ENCODE results near the gene TMEM8B.
"Not testable (repeated sequence)": the region's sequence is repeated elsewhere in the genome, so short reads cannot be mapped to it uniquely, and the experiment has no call there.

TMEM8B gene

DNA sequence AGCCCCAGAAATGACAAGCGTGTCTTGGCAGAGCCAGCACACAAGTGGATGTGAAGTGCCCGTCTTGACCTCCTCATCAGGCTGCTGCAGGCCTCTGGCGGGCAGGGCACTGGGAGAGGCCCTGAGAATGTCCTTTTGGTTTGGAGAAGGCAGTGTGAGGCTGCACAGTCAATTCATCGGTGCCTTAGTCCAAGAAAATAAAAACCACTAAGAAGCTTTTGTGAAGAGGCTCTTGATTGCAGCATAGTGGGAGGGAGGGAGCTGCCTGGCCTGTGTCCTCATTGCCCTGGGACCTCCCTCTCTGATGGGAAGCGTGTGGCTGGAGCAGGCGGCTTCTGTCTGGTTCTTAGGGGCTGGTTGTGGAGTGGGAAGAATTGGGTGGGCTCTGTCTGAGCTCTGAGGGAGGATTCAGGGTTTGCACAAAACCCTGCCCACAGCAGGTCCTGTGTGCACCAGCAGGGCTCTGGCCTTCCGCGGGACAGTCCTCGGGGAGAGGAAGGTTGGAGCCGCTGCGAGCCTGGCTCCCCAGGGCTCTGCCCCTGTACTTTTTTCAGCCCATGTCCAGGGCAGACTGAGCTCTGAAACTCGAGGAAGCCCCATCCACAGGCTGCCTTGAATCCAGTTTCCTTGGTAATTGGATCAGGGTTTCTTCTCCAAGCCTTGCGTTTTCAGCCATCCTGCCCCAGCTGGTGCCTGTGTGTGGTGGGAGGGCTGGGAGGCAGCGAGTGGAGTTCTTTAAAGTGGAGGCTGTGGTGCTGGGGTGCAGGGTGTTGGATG is 78.1 kb downstream of the TMEM8B start:
- no peak overlapping the region for H3K4me3 ChIP-seq (ENCODE audit: low read length)
- no peak for TF ChIP-seq ZNF274 (IDR thresholded peaks at IDR 0.05; ENCODE audit: low read depth, low read length)

DNA sequence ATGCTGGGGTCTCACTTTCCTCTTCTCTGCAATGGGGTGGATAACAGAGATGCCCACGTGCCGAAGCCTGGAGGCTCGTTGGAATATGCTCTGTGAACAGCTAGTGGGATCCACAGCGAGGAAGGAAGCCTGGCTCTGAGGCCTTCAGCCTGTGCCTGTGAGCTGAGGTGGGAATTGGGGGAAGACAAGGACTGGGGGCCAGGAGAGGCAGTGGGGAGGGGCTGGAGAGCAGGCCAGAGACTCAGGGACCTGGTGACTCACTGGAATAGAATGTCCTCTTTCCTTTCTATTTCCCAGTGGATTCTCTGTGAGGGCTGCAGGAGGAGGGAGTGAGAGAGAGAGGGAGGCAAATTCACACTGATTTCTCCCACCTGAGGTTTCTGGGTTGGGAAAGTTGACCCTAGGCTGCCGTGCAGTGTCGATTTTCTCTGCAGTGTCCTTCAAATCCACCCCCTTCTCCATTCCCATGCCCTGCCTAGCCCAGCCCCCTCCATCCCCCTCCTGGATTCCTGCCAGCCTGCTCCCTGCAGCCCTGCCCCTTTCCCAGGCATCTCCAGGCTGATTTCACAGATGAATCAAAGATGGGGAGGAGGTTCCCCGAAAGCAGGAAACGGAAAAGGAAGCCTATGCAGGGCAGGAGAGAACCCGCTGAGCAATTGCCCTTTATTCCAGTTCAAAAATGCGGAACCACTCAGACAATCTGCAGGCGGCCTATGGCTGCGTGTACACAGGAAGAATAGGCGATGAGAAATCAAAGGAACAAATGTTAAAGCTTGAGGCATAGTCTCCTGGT is 78.9 kb downstream of the TMEM8B start:
- no peak overlapping the region for H3K4me3 ChIP-seq (ENCODE audit: low read length)
- no peak for TF ChIP-seq ZNF274 (IDR thresholded peaks at IDR 0.05; ENCODE audit: low read depth, low read length)

DNA sequence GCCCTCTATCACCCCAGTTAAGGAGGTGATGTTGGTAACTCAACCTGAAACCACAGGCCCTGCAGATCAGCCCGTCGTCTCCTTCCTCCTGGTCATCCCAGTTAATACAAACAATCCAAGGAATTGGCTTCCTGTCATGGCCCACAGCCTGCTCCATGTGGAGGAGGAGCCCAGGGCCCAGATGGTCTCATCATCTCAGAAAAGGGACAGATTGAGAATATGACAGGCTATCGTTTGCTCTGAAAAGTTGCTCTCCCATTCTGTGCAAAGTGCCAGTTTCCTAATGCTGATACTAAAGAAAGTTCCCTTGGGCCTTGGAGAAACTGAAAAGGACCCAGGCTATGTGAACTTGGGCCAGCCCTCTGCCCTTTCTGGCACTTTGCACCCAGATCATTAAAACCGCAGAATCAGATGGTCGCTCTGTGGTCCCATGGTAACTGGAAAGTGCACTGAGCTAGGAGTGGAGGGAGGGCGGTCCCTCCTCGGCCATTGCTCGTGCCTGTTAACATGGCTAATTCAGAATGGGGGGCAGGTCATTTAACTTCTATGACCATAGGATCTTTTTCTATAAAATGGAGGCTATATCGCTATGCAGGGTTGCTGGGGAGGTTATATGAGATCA is 79.6 kb downstream of the TMEM8B start:
- no peak overlapping the region for H3K4me3 ChIP-seq (ENCODE audit: low read length)

DNA sequence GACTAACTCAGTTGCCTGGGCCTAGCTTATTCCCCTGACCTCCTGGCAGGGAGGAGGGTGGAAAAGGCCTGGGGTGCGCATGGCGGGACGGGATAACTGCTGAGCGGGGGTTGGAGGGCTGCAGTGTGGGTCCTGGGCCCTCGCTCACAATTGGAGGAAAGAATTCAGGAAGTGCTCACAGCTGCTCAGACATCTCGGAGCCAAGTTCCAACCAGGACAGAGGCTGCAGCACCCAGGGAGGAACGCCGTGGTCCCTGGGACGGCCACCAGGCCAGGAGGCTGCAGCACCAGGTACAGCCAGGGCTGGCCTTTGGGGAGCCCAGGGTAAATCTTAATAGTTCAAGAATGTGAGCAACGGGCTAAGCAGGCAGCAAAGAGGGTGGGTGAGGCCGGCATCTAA is 80.2 kb downstream of the TMEM8B start, which contains the start of gene SPAAR:
Gene SPAAR (plus strand): TSS at position 217 of the 400 bp plus-strand sequence. CDS start 974 bp downstream, outside the sequence.
- TF ChIP-seq ZNF274 (IDR thresholded peaks at IDR 0.05; ENCODE audit: low read depth, low read length): no peak
- H3K4me3 ChIP-seq (ENCODE audit: low read length): no peak within 1 kb of the TSS

More for the DNA sequence above, 79.6 kb downstream of the TMEM8B start:
- no peak for TF ChIP-seq ZNF274 (IDR thresholded peaks at IDR 0.05; ENCODE audit: low read depth, low read length)

DNA sequence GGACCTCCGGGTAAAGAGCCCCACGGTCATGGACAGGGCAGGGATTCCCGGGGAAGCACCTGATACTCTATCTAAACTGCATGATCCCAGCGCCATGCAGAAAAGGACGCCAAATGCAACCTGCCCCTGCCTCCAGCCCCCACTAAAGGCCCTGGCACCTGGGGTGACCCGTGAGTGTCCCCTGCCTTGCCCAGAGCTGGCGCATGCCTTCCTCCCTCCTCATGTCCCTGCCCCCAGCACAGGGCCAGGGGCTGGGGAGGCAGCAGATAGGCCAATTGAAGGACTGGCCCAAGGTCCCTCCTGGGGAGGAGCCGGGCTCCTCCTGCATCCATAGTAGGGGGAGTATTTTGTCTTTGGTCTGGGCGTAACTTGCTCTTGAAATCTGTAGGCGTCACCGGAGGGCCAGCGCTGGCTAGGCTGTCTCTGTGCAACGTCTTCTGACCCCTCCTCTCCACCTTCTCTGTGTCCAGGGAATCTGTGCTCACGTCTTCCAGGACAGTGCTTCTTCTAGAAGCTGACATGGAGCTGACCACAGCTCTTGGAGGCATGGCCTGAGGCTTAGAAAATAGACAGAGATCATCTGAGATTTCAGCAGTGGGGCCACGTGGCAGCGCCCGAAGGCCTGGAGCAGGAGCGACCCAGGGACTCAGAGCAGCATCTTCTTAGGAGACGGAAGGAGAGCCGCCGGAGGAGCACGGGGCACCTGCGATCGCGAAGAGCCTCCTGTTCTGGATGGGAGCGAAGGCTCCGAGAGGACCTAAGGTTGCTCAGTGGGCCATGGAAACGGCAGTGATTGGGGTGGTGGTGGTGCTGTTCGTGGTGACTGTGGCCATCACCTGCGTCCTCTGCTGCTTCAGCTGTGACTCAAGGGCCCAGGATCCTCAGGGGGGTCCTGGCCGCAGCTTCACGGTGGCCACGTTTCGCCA is 80.9 kb downstream of the TMEM8B start:
- H3K4me3 ChIP-seq (ENCODE audit: low read length): no peak overlapping the region
- TF ChIP-seq ZNF274 (IDR thresholded peaks at IDR 0.05; ENCODE audit: low read depth, low read length): no peak

DNA sequence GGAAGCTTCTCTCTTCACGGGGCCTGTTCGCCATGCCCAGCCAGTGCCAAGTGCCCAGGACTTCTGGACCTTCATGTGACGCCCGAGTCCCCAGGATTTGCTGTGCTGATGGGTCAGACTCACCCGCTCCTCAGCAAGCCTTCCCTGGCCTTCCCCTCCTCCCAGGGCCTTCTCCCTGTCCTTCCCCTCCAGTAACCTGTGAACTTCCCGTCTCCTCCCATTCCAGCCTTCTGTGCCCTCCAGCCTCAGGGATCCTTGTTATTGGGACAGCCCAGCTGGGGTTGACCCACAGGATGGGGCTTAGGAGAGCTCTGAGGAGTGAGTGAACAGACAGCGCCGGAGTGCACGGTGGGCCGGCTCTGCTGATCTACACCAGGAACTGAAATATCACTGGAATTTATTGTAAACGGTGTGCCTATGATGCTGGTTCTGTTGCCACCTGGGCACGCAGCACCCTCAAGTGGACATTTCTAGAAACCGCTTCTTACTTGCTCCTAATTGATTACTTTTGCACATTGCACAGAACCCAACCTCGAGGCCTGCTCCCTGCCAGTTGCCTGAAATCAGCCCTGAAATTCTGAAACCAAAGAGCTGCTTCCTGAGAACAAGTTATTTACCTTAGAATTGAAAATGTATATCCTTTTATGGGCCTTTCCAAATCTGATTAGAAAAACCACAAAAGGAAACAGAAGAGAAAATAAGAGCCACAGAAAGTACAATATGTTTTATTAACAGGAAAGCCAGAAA is 81.8 kb downstream of the TMEM8B start:
- no peak for TF ChIP-seq ZNF274 (IDR thresholded peaks at IDR 0.05; ENCODE audit: low read depth, low read length)
- H3K4me3 ChIP-seq (ENCODE audit: low read length): no peak overlapping the region

DNA sequence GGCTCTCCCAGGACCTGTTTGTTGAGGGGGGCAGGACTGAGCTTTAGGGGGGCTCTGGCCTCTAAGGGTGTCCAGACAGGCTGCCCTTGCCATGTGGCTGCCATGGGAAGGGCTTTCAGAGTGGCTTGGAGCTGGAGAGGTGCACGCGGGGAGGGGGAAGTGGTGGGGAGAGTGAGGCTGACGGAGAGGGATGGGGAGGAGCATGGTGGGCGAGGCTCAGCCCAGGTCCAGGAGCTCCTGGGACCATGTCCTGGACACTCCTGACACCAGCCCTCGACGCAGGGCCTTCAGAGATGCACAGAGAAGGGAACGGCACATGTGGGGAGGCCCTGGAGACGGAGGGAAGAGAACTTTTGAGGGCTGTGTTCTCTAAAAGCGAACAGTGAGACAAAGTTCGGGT is 82.7 kb downstream of the TMEM8B start:
- H3K4me3 ChIP-seq (ENCODE audit: low read length): no peak overlapping the region
- no peak for TF ChIP-seq ZNF274 (IDR thresholded peaks at IDR 0.05; ENCODE audit: low read depth, low read length)

DNA sequence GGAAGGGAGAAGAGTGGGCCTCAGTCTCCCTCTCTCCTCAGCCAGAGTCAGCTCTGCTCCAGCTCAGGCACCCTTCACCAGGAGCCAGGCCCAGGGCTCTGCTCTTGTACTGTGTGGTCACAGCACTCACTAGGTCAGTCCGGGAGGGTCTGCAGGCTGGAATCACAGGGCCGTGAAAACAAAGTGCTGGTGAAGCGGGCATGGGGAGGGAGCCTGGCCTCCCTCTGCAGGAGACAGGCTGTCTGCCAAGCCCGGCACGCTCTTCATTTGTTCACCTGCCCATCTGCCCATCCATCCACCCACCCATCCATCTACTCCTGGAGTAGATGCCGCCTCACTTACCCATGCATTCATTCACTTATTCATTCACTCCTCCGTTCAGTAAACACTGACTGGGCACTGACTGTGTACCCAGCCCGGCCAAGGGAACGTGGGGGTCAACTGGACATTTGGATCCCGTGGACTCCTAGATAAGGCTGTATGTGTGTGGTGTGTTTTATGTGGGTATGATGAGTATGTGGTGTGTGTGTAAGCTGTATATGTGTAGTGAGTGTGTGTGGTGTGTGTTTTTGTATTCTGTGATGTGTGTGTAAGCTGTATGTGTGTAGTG is 83.9 kb downstream of the TMEM8B start:
- H3K4me3 ChIP-seq (ENCODE audit: low read length): no peak overlapping the region
- no peak for TF ChIP-seq ZNF274 (IDR thresholded peaks at IDR 0.05; ENCODE audit: low read depth, low read length)

DNA sequence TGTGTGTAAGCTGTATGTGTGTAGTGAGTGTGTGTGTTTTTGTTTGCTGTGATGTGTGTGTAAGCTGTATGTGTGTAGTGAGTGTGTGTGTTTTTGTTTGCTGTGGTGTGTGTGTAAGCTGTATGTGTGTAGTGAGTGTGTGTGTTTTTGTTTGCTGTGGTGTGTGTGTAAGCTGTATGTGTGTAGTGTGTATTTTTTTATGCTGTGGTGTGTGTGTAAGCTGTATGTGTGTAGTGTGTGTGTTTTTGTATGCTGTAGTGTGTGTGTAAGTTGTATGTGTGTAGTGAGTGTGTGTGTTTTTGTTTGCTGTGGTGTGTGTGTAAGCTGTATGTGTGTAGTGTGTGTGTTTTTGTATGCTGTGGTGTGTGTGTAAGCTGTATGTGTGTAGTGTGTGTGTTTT is 84.4 kb downstream of the TMEM8B start:
- H3K4me3 ChIP-seq (ENCODE audit: low read length): not testable (repeated sequence)

DNA sequence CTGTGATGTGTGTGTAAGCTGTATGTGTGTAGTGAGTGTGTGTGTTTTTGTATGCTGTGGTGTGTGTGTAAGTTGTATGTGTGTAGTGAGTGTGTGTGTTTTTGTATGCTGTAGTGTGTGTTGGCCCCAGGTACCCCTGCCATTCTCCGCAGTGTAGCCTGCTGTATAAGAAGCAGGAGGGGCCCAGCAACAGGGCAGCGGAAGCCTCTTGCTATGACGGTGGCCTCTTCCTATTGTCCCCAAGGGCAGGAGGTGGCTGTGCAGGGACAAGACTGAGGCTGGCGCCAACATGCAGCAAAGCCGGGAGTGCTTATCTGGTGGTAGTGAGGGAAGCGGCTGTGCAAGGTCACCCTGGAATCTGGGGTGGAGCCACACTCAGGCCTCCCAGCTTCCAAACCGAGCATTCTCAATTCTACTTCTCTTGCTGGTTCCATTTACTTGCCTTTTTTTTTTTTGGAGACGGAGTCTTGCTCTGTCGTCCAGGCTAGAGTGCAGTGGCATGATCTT is 85.3 kb downstream of the TMEM8B start:
- H3K4me3 ChIP-seq (ENCODE audit: low read length): no peak overlapping the region
- TF ChIP-seq ZNF274 (IDR thresholded peaks at IDR 0.05; ENCODE audit: low read depth, low read length): no peak

Measured in GM08714 (cell line).